SK-N-SH (cell line): ENCODE measurements around the gene STYK1. TPM values are rescaled to one million over a fixed set of nuclear protein-coding genes. Genes with fewer than 3 reads are reported as not detected.

Experiments used
- CTCF ChIA-PET: fragments of 300-600, 350-600 bp; formaldehyde crosslinking; extraction: SDS; loops from one replicate; lab custom pipeline; 2021; lab: Yijun Ruan, JAX
- POLR2A ChIA-PET: fragments of 350-600 bp; sonication (Branson Sonifier 250); formaldehyde crosslinking; extraction: SDS; loops from one replicate; lab custom pipeline; 2020; ENCODE audit warnings: antibody characterized with exemption, inconsistent platforms; lab: Yijun Ruan, JAX
- DNase-seq: peaks from one replicate; pipeline ENCODE4 v3.0.0; 2012
- H2AFZ ChIP-seq: fragments of 200-600 bp; sonication (generic); 2 replicates; pipeline ENCODE4 v1.8.1; 2016; ENCODE audit warnings: antibody characterized with exemption, mild to moderate bottlenecking, low read depth
- H3F3A ChIP-seq: fragments of 200-600 bp; sonication (generic); replicated peaks from 2 replicates; pipeline ENCODE3; 2016; ENCODE audit warnings: antibody characterized with exemption, mild to moderate bottlenecking; ENCODE audit not compliant: insufficient read depth
- H3K27ac ChIP-seq, 2 experiments: fragments of 200-500 bp in 1 of 2; fragments of 200-600 bp in 1 of 2; sonication (Bioruptor generic) in 1 of 2; sonication (generic), shearing (Covaris generic) in 1 of 2; 2 replicates each; pipeline versions ENCODE4 v1.5.1 to v1.6.1; 2014 to 2016; ENCODE audit warnings: low read depth in 2 of 2, inconsistent platforms in 1 of 2, low read length in 1 of 2, mild to moderate bottlenecking in 1 of 2, mixed read lengths in 1 of 2
- H3K27me3 ChIP-seq: fragments of 200-600 bp; sonication (generic), shearing (Covaris generic); 2 replicates; pipeline ENCODE4 v1.6.1; 2016; ENCODE audit warnings: mixed run types; ENCODE audit not compliant: insufficient read depth
- H3K36me3 ChIP-seq, 2 experiments: fragments of 200-500 bp in 1 of 2; fragments of 200-600 bp in 1 of 2; sonication (Bioruptor generic) in 1 of 2; sonication (generic) in 1 of 2; replicated peaks in 1 of 2; 2 replicates each; pipeline versions ENCODE3 to v1.5.1; 2014 to 2016; ENCODE audit warnings: low read length in 1 of 2, mild to moderate bottlenecking in 1 of 2; ENCODE audit not compliant: insufficient read depth in 2 of 2, control insufficient read depth in 1 of 2
- H3K4me1 ChIP-seq, 2 experiments: fragments of 200-500 bp in 1 of 2; fragments of 200-600 bp in 1 of 2; sonication (Bioruptor generic) in 1 of 2; sonication (generic), shearing (Covaris generic) in 1 of 2; 2 replicates each; pipeline versions ENCODE4 v1.5.1 to v1.6.1; 2014 to 2016; ENCODE audit warnings: low read depth in 1 of 2, low read length in 1 of 2, mixed run types in 1 of 2; ENCODE audit not compliant: insufficient read depth in 2 of 2, control insufficient read depth in 1 of 2
- H3K4me2 ChIP-seq: fragments of 200-600 bp; sonication (generic), shearing (Covaris generic); 2 replicates; pipeline ENCODE4 v1.6.1; 2017; ENCODE audit warnings: mixed run types
- H3K4me3 ChIP-seq, 2 experiments: fragments of 200-500 bp in 1 of 2; fragments of 200-600 bp in 1 of 2; sonication (Bioruptor generic) in 1 of 2; sonication (generic), shearing (Covaris generic) in 1 of 2; 2 replicates each; pipeline versions ENCODE4 v1.5.1 to v1.8.1; 2014 to 2016; ENCODE audit warnings: low read depth in 2 of 2, inconsistent platforms in 1 of 2, low read length in 1 of 2, mild to moderate bottlenecking in 1 of 2, mixed read lengths in 1 of 2, moderate library complexity in 1 of 2
- H3K79me2 ChIP-seq: fragments of 200-600 bp; sonication (generic); 2 replicates; pipeline ENCODE4 v1.8.1; 2017; ENCODE audit warnings: mild to moderate bottlenecking; ENCODE audit not compliant: insufficient read depth
- H3K9ac ChIP-seq: fragments of 200-600 bp; sonication (generic); 2 replicates; pipeline ENCODE4 v1.6.1; 2017; ENCODE audit warnings: mixed run types
- H3K9me2 ChIP-seq: fragments of 200-600 bp; sonication (generic); 2 replicates; pipeline ENCODE4 v1.6.1; 2017; ENCODE audit warnings: mixed run types
- H3K9me3 ChIP-seq: fragments of 200-600 bp; sonication (generic); 2 replicates; pipeline ENCODE4 v1.6.1; 2017; ENCODE audit warnings: mixed run types, mild to moderate bottlenecking, moderate library complexity
- H4K20me1 ChIP-seq: fragments of 200-600 bp; sonication (generic); 2 replicates; pipeline ENCODE4 v1.6.1; 2017; ENCODE audit warnings: mild to moderate bottlenecking, mixed run types; ENCODE audit not compliant: insufficient read depth
- CHD2 ChIP-seq: fragments of 150-350 bp; IDR thresholded peaks from 2 replicates; pipeline ENCODE4 v1.6.1; 2018; ENCODE audit warnings: low read length; ENCODE audit not compliant: partially characterized antibody
- EP300 ChIP-seq, 2 experiments: IDR thresholded peaks; 2 replicates each; pipeline versions ENCODE4 v1.4.0 to v1.6.1; 2012; ENCODE audit warnings: borderline replicate concordance in 1 of 2, low read depth in 1 of 2, low read length in 1 of 2
- GATA2 ChIP-seq: sonication (generic); formaldehyde crosslinking; IDR thresholded peaks from 2 replicates; pipeline ENCODE4 v1.5.0; 2020; ENCODE audit warnings: mild to moderate bottlenecking, missing genetic modification reagents
- PBX3 ChIP-seq: IDR thresholded peaks from 2 replicates; pipeline ENCODE4; 2012
- SIN3A ChIP-seq: IDR thresholded peaks from 2 replicates; pipeline ENCODE4 v1.6.1; 2012; ENCODE audit warnings: low read depth, mild to moderate bottlenecking, low read length, moderate library complexity, borderline replicate concordance
- SMC3 ChIP-seq: IDR thresholded peaks from 2 replicates; pipeline ENCODE4 v1.6.1; 2012; ENCODE audit warnings: low read depth, low read length, improper control_type of control experiment
- TEAD4 ChIP-seq: IDR thresholded peaks from 2 replicates; pipeline ENCODE4 v1.4.0; 2012; ENCODE audit warnings: mild to moderate bottlenecking, borderline replicate concordance; ENCODE audit not compliant: insufficient read depth
- YY1 ChIP-seq: IDR thresholded peaks from 2 replicates; pipeline ENCODE4 v1.4.0; 2012; ENCODE audit warnings: low read depth, mild to moderate bottlenecking
- WGBS: methylation state at CpG from one replicate; pipeline ENCODE4 v1.1.6; 2017; ENCODE audit warnings: low lambda C conversion rate; 5-methylcytosine and 5-hydroxymethylcytosine counted together
- polyA plus RNA-seq, 3 experiments: library from polyadenylated mRNA; depleted of rRNA; stranded (reverse); fragments of >200 nt; gene quantifications; 2 replicates each; pipeline ENCODE4 v1.2.3, GENCODE V29; 2012
- TF ChIP-seq, protein P1 (sequence below): IDR thresholded peaks from 2 replicates; pipeline ENCODE4 v1.4.0; 2012; ENCODE audit warnings: low read depth
- TF ChIP-seq, protein P2 (sequence below): fragments of 200-600 bp; sonication (generic); IDR thresholded peaks from 2 replicates; pipeline ENCODE4 v1.6.1; 2017; ENCODE audit warnings: antibody characterized with exemption, mild to moderate bottlenecking, moderate library complexity

Gene STYK1
- polyA plus RNA-seq, 1 of the 3 experiments (the other 2 are of a cell fraction): not detected

DNA sequence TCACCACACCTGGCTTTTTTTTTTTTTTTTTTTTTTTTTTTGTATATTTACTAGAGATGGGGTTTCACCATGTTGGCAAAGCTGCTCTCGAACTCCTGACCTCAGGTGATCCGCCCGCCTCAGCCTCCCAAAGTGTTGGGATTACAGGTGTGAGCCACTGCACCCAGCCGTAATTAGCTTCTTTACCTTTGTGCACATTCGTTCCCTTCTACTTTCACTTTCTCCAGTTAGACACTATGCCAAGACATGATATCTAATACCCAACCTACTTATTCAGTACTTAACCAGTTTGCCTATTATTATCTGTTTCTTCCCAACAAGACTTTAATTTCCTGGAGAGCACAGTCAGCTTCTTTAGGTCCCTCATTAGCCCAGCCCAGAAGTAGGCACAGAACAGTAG, 5.3 kb downstream of the STYK1 start:
- Histone ChIP-seq H3K9me2 (no peaks in the 10 kb centered on the region), H3K9me3 (no peaks in the 10 kb centered on the region), H4K20me1 (no peaks in the 10 kb centered on the region), H3F3A (no peaks in the 10 kb centered on the region), H3K27me3 (peaks cover 33% of the 10 kb centered on the region; the same call in 1 of the 2 replicates), H3K36me3 (no peaks in the 10 kb centered on the region), H3K4me3 (peak overlapping the region in 1 of 2 experiments; percentile 26; a peak in 1 of 4 replicates), H3K79me2 (no peaks in the 10 kb centered on the region), H3K4me1 (no peaks in the 10 kb centered on the region), H3K4me2 (peak overlapping the region; percentile 57), H3K9ac (no peak overlapping the region), H3K27ac (no peak overlapping the region), H2AFZ (no peak overlapping the region)
- DNase-seq: no peak
- 12% methylated on average over 5 of the region's 5 CpGs for WGBS
- CTCF ChIA-PET: interaction anchor here (1.1 kb wide), 1 partner anchor 9 kb away, joined by 4 read pairs; no protein-coding TSS in a partner anchor
- POLR2A ChIA-PET: no interaction called here
- TF ChIP-seq TEAD4 (no peak), YY1 (no peak), EP300 (IDR thresholded peaks at IDR 0.05; ENCODE audit: borderline replicate concordance in 1 of 2, low read depth in 1 of 2, low read length in 1 of 2) (no peak), GATA2 (CRISPR knock-in tag) (no peak), SMC3 (no peak), PBX3 (no peak)
- TF ChIP-seq, protein P1, sequence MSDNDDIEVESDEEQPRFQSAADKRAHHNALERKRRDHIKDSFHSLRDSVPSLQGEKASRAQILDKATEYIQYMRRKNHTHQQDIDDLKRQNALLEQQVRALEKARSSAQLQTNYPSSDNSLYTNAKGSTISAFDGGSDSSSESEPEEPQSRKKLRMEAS: no peak

DNA sequence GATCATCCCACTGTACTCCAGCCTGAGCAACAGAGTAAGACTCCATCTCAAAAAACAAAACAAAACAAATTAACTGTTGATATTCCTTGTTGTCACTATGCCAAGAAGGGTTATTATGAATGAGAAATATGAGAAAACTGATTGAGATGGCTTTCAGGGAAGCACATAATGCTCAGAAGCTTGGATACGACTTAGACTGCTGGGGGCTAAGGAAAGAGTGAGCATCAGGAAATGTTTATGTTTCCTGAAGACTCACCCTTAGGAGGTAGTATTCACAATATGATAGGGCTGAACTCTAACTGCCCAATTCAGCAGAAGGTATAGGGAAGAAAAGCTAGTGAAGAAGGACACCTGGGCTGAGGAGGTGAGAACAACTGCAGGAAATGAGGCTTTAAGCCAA, 6.3 kb downstream of the STYK1 start:
- POLR2A ChIA-PET: no interaction called here
- Histone ChIP-seq H3K4me2 (no peak overlapping the region), H3K9me3 (no peaks in the 10 kb centered on the region), H4K20me1 (no peaks in the 10 kb centered on the region), H3K9ac (no peak overlapping the region), H3K4me3 (no peak overlapping the region), H3K9me2 (no peaks in the 10 kb centered on the region), H3K79me2 (no peaks in the 10 kb centered on the region), H2AFZ (no peak overlapping the region), H3K36me3 (no peaks in the 10 kb centered on the region), H3K27ac (no peak overlapping the region), H3K4me1 (no peaks in the 10 kb centered on the region), H3K27me3 (peaks cover 28% of the 10 kb centered on the region; the same call in 1 of the 2 replicates), H3F3A (no peaks in the 10 kb centered on the region)
- CTCF ChIA-PET: interaction anchor here (0.5 to 1.2 kb wide), 3 partner anchors 8 to 36 kb away, joined by 3 to 4 read pairs (median 3); no protein-coding TSS in a partner anchor
- no peak for TF ChIP-seq CHD2
- TF ChIP-seq SIN3A: no peak
- TF ChIP-seq, protein P2, sequence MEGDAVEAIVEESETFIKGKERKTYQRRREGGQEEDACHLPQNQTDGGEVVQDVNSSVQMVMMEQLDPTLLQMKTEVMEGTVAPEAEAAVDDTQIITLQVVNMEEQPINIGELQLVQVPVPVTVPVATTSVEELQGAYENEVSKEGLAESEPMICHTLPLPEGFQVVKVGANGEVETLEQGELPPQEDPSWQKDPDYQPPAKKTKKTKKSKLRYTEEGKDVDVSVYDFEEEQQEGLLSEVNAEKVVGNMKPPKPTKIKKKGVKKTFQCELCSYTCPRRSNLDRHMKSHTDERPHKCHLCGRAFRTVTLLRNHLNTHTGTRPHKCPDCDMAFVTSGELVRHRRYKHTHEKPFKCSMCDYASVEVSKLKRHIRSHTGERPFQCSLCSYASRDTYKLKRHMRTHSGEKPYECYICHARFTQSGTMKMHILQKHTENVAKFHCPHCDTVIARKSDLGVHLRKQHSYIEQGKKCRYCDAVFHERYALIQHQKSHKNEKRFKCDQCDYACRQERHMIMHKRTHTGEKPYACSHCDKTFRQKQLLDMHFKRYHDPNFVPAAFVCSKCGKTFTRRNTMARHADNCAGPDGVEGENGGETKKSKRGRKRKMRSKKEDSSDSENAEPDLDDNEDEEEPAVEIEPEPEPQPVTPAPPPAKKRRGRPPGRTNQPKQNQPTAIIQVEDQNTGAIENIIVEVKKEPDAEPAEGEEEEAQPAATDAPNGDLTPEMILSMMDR: no peak
- TF ChIP-seq, protein P1: no peak
- WGBS: 14% methylated on average over 1 of the region's 1 CpG
- DNase-seq: no peak
